ENCODE measurements around the gene PPHLN1.
A peak's percentile ranks its signal among the peaks of the same experiment; 100 is the strongest.
"Not testable (repeated sequence)": the region's sequence is repeated elsewhere in the genome, so short reads cannot be mapped to it uniquely, and the experiment has no call there.

PPHLN1 gene

GRCh38 chr12:42332301-42333285 is 6.6 kb downstream of the PPHLN1 start:
- DNase-seq (ENCODE audit: low read depth) = peak; percentile 60
- peak; percentile 55 for TF ChIP-seq CTCF (conservative IDR thresholded peaks at IDR 0.05; ENCODE audit: control insufficient read depth, insufficient read depth, low read depth, low read length)
- H3K4me3 ChIP-seq (ENCODE audit: control insufficient read depth, low read depth, low read length) = no peak overlapping the region

GRCh38 chr12:42336286-42336685 is 10.3 kb downstream of the PPHLN1 start:
- no peak for DNase-seq (ENCODE audit: low read depth)
- H3K4me3 ChIP-seq (ENCODE audit: control insufficient read depth, low read depth, low read length) = no peak overlapping the region
- TF ChIP-seq CTCF (conservative IDR thresholded peaks at IDR 0.05; ENCODE audit: control insufficient read depth, insufficient read depth, low read depth, low read length) = no peak

GRCh38 chr12:42338280-42338679 is 12.3 kb downstream of the PPHLN1 start:
- TF ChIP-seq CTCF (conservative IDR thresholded peaks at IDR 0.05; ENCODE audit: control insufficient read depth, insufficient read depth, low read depth, low read length) = no peak
- DNase-seq (ENCODE audit: low read depth) = no peak
- no peak overlapping the region for H3K4me3 ChIP-seq (ENCODE audit: control insufficient read depth, low read depth, low read length)

- no peak for TF ChIP-seq CTCF (conservative IDR thresholded peaks at IDR 0.05; ENCODE audit: control insufficient read depth, insufficient read depth, low read depth, low read length)
- H3K4me3 ChIP-seq (ENCODE audit: control insufficient read depth, low read depth, low read length) = no peak overlapping the region
- DNase-seq (ENCODE audit: low read depth) = no peak
Measured at GRCh38 chr12:42342028-42342427, 16.1 kb downstream of the PPHLN1 start.

GRCh38 chr12:42343721-42344120 is 17.8 kb downstream of the PPHLN1 start:
- H3K4me3 ChIP-seq (ENCODE audit: control insufficient read depth, low read depth, low read length) = no peak overlapping the region
- DNase-seq (ENCODE audit: low read depth) = no peak
- no peak for TF ChIP-seq CTCF (conservative IDR thresholded peaks at IDR 0.05; ENCODE audit: control insufficient read depth, insufficient read depth, low read depth, low read length)

- H3K4me3 ChIP-seq (ENCODE audit: control insufficient read depth, low read depth, low read length) = no peak overlapping the region
- no peak for TF ChIP-seq CTCF (conservative IDR thresholded peaks at IDR 0.05; ENCODE audit: control insufficient read depth, insufficient read depth, low read depth, low read length)
- DNase-seq (ENCODE audit: low read depth) = no peak
Measured at GRCh38 chr12:42346403-42347002, 20.5 kb downstream of the PPHLN1 start.

- DNase-seq (ENCODE audit: low read depth); H3K4me3 ChIP-seq (ENCODE audit: control insufficient read depth, low read depth, low read length): not testable (repeated sequence)
Measured at GRCh38 chr12:42349119-42350020, 23.4 kb downstream of the PPHLN1 start.

GRCh38 chr12:42350021-42350407 is 24.0 kb downstream of the PPHLN1 start:
- DNase-seq (ENCODE audit: low read depth); H3K4me3 ChIP-seq (ENCODE audit: control insufficient read depth, low read depth, low read length): not testable (repeated sequence)
